ENCODE data around the gene FAHD1. TPM values are rescaled to one million over a fixed set of nuclear protein-coding genes. Genes with fewer than 3 reads are reported as not detected.

FAHD1 gene
- total and polyA plus RNA-seq, 2 donors (not counting 1 experiment from before 2014, with no cell fraction given), result 28.3 to 78.3 TPM

- Histone ChIP-seq H3K4me1 (ENCODE audit: control insufficient read depth, extremely low read depth, insufficient read depth, low read length) (peaks cover 3% of the 10 kb centered on the region), H3K79me2 (ENCODE audit: control insufficient read depth, insufficient read depth, low read length) (no peaks in the 10 kb centered on the region), H3K36me3 (ENCODE audit: control insufficient read depth, insufficient read depth, low read length) (peaks cover 10% of the 10 kb centered on the region), H3K9ac (ENCODE audit: insufficient read depth, low read length) (no peak overlapping the region), H3K4me2 (ENCODE audit: extremely low read depth, insufficient read depth, low read length) (no peak overlapping the region), H3K27ac (ENCODE audit: insufficient read depth, low read length) (no peak overlapping the region), H3K27me3 (ENCODE audit: control insufficient read depth, insufficient read depth, low read length) (no peaks in the 10 kb centered on the region), H2AFZ (ENCODE audit: low read length) (no peak overlapping the region), H4K20me1 (ENCODE audit: control insufficient read depth, extremely low read depth, insufficient read depth, low read length) (no peaks in the 10 kb centered on the region), H3K9me3 (ENCODE audit: control insufficient read depth, insufficient read depth, low read depth, low read length) (no peaks in the 10 kb centered on the region), H3K4me3 (replicated peaks in 1 of 4; ENCODE audit: control extremely low read depth in 1 of 4, insufficient read depth in 1 of 4, low read depth in 3 of 4, low read length in 4 of 4) (no peak overlapping the region)
- TF ChIP-seq EZH2 (IDR thresholded peaks at IDR 0.05; ENCODE audit: low read length, missing control alignments) (no peak), CTCF (conservative IDR thresholded peaks at IDR 0.05 in 1 of 2, IDR thresholded peaks at IDR 0.05 in 1 of 2; ENCODE audit: low read depth in 1 of 2, low read length in 2 of 2) (no peak)
- no peak for DNase-seq (ENCODE audit: low read depth in 2 of 2)
Measured at GRCh38 chr16:1817276-1817589, 9.8 kb upstream of the FAHD1 start.

GRCh38 chr16:1817716-1818115 lies 9.3 kb upstream of the FAHD1 start:
- Histone ChIP-seq H3K4me1 (ENCODE audit: control insufficient read depth, extremely low read depth, insufficient read depth, low read length) (peaks cover 3% of the 10 kb centered on the region), H3K4me2 (ENCODE audit: extremely low read depth, insufficient read depth, low read length) (no peak overlapping the region), H3K9me3 (ENCODE audit: control insufficient read depth, insufficient read depth, low read depth, low read length) (no peaks in the 10 kb centered on the region), H3K27ac (ENCODE audit: insufficient read depth, low read length) (no peak overlapping the region), H4K20me1 (ENCODE audit: control insufficient read depth, extremely low read depth, insufficient read depth, low read length) (no peaks in the 10 kb centered on the region), H3K4me3 (replicated peaks in 1 of 4; ENCODE audit: control extremely low read depth in 1 of 4, insufficient read depth in 1 of 4, low read depth in 3 of 4, low read length in 4 of 4) (no peak overlapping the region), H3K36me3 (ENCODE audit: control insufficient read depth, insufficient read depth, low read length) (peaks cover 10% of the 10 kb centered on the region), H3K9ac (ENCODE audit: insufficient read depth, low read length) (no peak overlapping the region), H3K27me3 (ENCODE audit: control insufficient read depth, insufficient read depth, low read length) (no peaks in the 10 kb centered on the region), H2AFZ (ENCODE audit: low read length) (no peak overlapping the region), H3K79me2 (ENCODE audit: control insufficient read depth, insufficient read depth, low read length) (no peaks in the 10 kb centered on the region)
- DNase-seq (ENCODE audit: low read depth in 2 of 2), result no peak
- TF ChIP-seq EZH2 (IDR thresholded peaks at IDR 0.05; ENCODE audit: low read length, missing control alignments), result no peak
- no peak for TF ChIP-seq CTCF (conservative IDR thresholded peaks at IDR 0.05 in 1 of 2, IDR thresholded peaks at IDR 0.05 in 1 of 2; ENCODE audit: low read depth in 1 of 2, low read length in 2 of 2)

GRCh38 chr16:1818204-1818872 lies 8.7 kb upstream of the FAHD1 start:
- H3K4me1 ChIP-seq (ENCODE audit: control insufficient read depth, extremely low read depth, insufficient read depth, low read length), result no peaks in the 10 kb centered on the region
- H3K36me3 ChIP-seq (ENCODE audit: control insufficient read depth, insufficient read depth, low read length), result peaks cover 10% of the 10 kb centered on the region

More at GRCh38 chr16:1818204-1818872, 8.7 kb upstream of the FAHD1 start:
- Histone ChIP-seq H3K9ac (ENCODE audit: insufficient read depth, low read length) (no peak overlapping the region), H3K4me3 (replicated peaks in 1 of 4; ENCODE audit: control extremely low read depth in 1 of 4, insufficient read depth in 1 of 4, low read depth in 3 of 4, low read length in 4 of 4) (no peak overlapping the region), H3K79me2 (ENCODE audit: control insufficient read depth, insufficient read depth, low read length) (no peaks in the 10 kb centered on the region), H3K9me3 (ENCODE audit: control insufficient read depth, insufficient read depth, low read depth, low read length) (no peaks in the 10 kb centered on the region), H3K27ac (ENCODE audit: insufficient read depth, low read length) (no peak overlapping the region), H4K20me1 (ENCODE audit: control insufficient read depth, extremely low read depth, insufficient read depth, low read length) (no peaks in the 10 kb centered on the region), H2AFZ (ENCODE audit: low read length) (no peak overlapping the region), H3K27me3 (ENCODE audit: control insufficient read depth, insufficient read depth, low read length) (no peaks in the 10 kb centered on the region), H3K4me2 (ENCODE audit: extremely low read depth, insufficient read depth, low read length) (no peak overlapping the region)
- DNase-seq (ENCODE audit: low read depth in 2 of 2), result no peak
- TF ChIP-seq CTCF (conservative IDR thresholded peaks at IDR 0.05 in 1 of 2, IDR thresholded peaks at IDR 0.05 in 1 of 2; ENCODE audit: low read depth in 1 of 2, low read length in 2 of 2) (no peak), EZH2 (IDR thresholded peaks at IDR 0.05; ENCODE audit: low read length, missing control alignments) (no peak)
